SU-DHL-6 (cell line): Measurements from ENCODE around the gene RASA2.

ENCODE experiments used
- H2AFZ ChIP-seq: fragments of 200-600 bp; sonication (generic); 2 replicates; pipeline ENCODE4 v1.6.1; 2014; ENCODE audit warnings: low read depth, mild to moderate bottlenecking, moderate library complexity, mixed read lengths, antibody characterized with exemption, low read length; ENCODE audit not compliant: severe bottlenecking
- H3F3A ChIP-seq: fragments of 200-600 bp; shearing (Covaris generic); 2 replicates; pipeline ENCODE4 v1.6.0; 2016; ENCODE audit warnings: antibody characterized with exemption, mild to moderate bottlenecking; ENCODE audit not compliant: insufficient read depth
- H3K27ac ChIP-seq: fragments of 200-600 bp; sonication (generic); 2 replicates; pipeline ENCODE4 v1.5.1; 2016; ENCODE audit warnings: low read depth, mild to moderate bottlenecking, low read length, moderate library complexity, mixed read lengths
- H3K27me3 ChIP-seq: fragments of 200-600 bp; sonication (generic), shearing (Covaris generic); 2 replicates; pipeline ENCODE4 v1.6.0; 2014; ENCODE audit warnings: mild to moderate bottlenecking, low read length
- H3K36me3 ChIP-seq: fragments of 200-600 bp; sonication (generic); 2 replicates; pipeline ENCODE4 v1.6.1; 2014; ENCODE audit warnings: mild to moderate bottlenecking, low read length, mixed read lengths
- H3K4me2 ChIP-seq: fragments of 300-600, 200-600 bp; shearing (Covaris generic), sonication (generic); 2 replicates; pipeline ENCODE4 v1.6.0; 2014; ENCODE audit warnings: low read length, low read depth, mild to moderate bottlenecking; ENCODE audit not compliant: poor library complexity, severe bottlenecking
- H3K4me3 ChIP-seq: fragments of 200-600 bp; sonication (generic); 2 replicates; pipeline ENCODE4 v1.5.1; 2014; ENCODE audit warnings: antibody characterized with exemption, low read length, mild to moderate bottlenecking, mixed read lengths; ENCODE audit not compliant: insufficient read depth, poor library complexity, severe bottlenecking
- H3K79me2 ChIP-seq: fragments of 200-600 bp; sonication (generic); 2 replicates; pipeline ENCODE4 v1.6.1; 2014; ENCODE audit warnings: mild to moderate bottlenecking, low read length, moderate library complexity; ENCODE audit not compliant: insufficient read depth
- H3K9ac ChIP-seq: fragments of 200-600 bp; sonication (generic); 2 replicates; pipeline ENCODE4 v1.7.0; 2014; ENCODE audit warnings: mild to moderate bottlenecking, low read length
- H3K9me2 ChIP-seq: fragments of 200-600 bp; sonication (generic); replicated peaks from 2 replicates; pipeline ENCODE4 v1.6.1; 2014; ENCODE audit warnings: low read length; ENCODE audit not compliant: insufficient read depth
- H3K9me3 ChIP-seq: fragments of 200-600 bp; sonication (generic); 2 replicates; pipeline ENCODE4 v1.6.1; 2014; ENCODE audit warnings: low read length, mixed read lengths; ENCODE audit not compliant: insufficient read depth
- H4K20me1 ChIP-seq: fragments of 200-600 bp; sonication (generic); 2 replicates; pipeline ENCODE4 v1.6.1; 2014; ENCODE audit warnings: low read depth, mild to moderate bottlenecking, antibody characterized with exemption, low read length, moderate library complexity, mixed read lengths
- CTCF ChIP-seq: fragments of 200-600 bp; sonication (generic); IDR thresholded peaks from one replicate; pipeline ENCODE4 v1.5.1; 2017; ENCODE audit warnings: antibody characterized with exemption, mild to moderate bottlenecking, low read length, moderate library complexity; ENCODE audit not compliant: insufficient read depth, poor library complexity, severe bottlenecking
- EZH2phosphoT487 ChIP-seq: fragments of 200-600 bp; sonication (generic), shearing (Covaris generic); conservative IDR thresholded peaks from 2 replicates; pipeline ENCODE4 v1.6.1; 2018; ENCODE audit warnings: mild to moderate bottlenecking, antibody characterized with exemption, low read length, moderate library complexity, mixed read lengths

The RASA2 gene

GRCh38 chr3:141647562-141647915 is 160.7 kb downstream of the RASA2 start:
- Histone ChIP-seq H3K9ac (no peak overlapping the region), H2AFZ (no peak overlapping the region), H3K27ac (no peak overlapping the region), H3K79me2 (no peaks in the 10 kb centered on the region), H3K27me3 (no peaks in the 10 kb centered on the region), H3F3A (no peaks in the 10 kb centered on the region), H3K4me2 (no peak overlapping the region), H4K20me1 (no peaks in the 10 kb centered on the region), H3K9me2 (no peaks in the 10 kb centered on the region), H3K4me3 (no peak overlapping the region), H3K9me3 (peaks cover 4% of the 10 kb centered on the region; the same call in 1 of the 2 replicates), H3K36me3 (no peaks in the 10 kb centered on the region)
- TF ChIP-seq CTCF (no peak), EZH2phosphoT487 (no peak)

GRCh38 chr3:141648055-141648910 is 161.5 kb downstream of the RASA2 start:
- H3K9ac ChIP-seq = no peak overlapping the region
- H3K9me3 ChIP-seq = peaks cover 4% of the 10 kb centered on the region; the same call in 1 of the 2 replicates
- H3K36me3 ChIP-seq = no peaks in the 10 kb centered on the region
- H4K20me1 ChIP-seq = no peaks in the 10 kb centered on the region
- no peak overlapping the region for H3K27ac ChIP-seq
- no peak overlapping the region for H2AFZ ChIP-seq
- TF ChIP-seq CTCF = no peak
- TF ChIP-seq EZH2phosphoT487 = no peak
- no peaks in the 10 kb centered on the region for H3F3A ChIP-seq
- H3K9me2 ChIP-seq = no peaks in the 10 kb centered on the region
- H3K79me2 ChIP-seq = no peaks in the 10 kb centered on the region
- H3K27me3 ChIP-seq = no peaks in the 10 kb centered on the region
- H3K4me2 ChIP-seq = no peak overlapping the region
- H3K4me3 ChIP-seq = no peak overlapping the region

GRCh38 chr3:141649871-141650270 is 163.0 kb downstream of the RASA2 start:
- Histone ChIP-seq H3K9ac (no peak overlapping the region), H4K20me1 (no peaks in the 10 kb centered on the region), H3K9me3 (peaks cover 4% of the 10 kb centered on the region; the same call in 1 of the 2 replicates), H3K4me3 (no peak overlapping the region), H3K4me2 (no peak overlapping the region), H3K79me2 (no peaks in the 10 kb centered on the region), H3K27me3 (no peaks in the 10 kb centered on the region), H3K36me3 (no peaks in the 10 kb centered on the region), H3K9me2 (no peaks in the 10 kb centered on the region), H3F3A (no peaks in the 10 kb centered on the region), H2AFZ (no peak overlapping the region), H3K27ac (no peak overlapping the region)
- TF ChIP-seq CTCF (no peak), EZH2phosphoT487 (no peak)
